Measurements from ENCODE around the gene TBC1D22A.

TBC1D22A gene

DNA sequence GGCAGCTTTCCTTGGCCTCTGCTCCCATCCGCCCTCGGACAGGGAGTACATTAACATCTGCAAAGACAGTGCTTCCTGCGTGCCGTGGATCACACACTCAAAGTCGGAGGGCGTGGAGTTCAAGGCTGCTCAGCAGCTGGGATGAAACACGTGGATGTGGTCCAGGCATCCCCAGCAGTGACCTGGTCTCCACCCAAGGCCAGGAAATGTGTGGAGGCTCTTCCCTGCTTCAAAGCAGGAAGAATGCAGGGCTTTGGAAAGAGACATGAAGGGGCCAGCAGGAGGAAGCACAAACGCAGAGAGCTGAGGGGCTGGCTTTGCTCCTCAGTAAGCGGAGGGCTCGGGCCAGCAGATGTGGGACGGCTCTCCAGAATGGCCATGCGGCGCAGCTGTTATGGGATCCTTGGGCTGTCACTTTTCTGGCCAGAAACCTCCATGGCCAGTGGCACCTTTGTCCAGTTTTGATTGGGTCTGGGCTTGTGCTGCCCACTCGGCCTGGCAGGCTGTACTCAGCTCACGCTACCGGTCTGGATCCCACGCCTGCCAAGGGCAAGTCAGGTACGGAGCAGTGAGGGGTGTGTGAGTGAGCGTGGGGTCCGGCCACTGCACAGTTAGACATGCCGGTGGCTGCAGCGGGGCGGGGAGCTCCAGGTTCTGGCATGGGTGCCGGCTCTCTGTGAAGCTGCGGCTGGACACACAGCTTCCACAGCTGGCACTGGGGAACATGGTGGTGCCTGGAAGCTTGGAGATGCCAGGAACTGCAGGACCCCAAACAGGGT is 438.0 kb downstream of the TBC1D22A start:
- no peak for TF ChIP-seq ZNF274 (IDR thresholded peaks at IDR 0.05; ENCODE audit: low read depth, low read length)
- no peak overlapping the region for H3K4me3 ChIP-seq (ENCODE audit: low read length)

DNA sequence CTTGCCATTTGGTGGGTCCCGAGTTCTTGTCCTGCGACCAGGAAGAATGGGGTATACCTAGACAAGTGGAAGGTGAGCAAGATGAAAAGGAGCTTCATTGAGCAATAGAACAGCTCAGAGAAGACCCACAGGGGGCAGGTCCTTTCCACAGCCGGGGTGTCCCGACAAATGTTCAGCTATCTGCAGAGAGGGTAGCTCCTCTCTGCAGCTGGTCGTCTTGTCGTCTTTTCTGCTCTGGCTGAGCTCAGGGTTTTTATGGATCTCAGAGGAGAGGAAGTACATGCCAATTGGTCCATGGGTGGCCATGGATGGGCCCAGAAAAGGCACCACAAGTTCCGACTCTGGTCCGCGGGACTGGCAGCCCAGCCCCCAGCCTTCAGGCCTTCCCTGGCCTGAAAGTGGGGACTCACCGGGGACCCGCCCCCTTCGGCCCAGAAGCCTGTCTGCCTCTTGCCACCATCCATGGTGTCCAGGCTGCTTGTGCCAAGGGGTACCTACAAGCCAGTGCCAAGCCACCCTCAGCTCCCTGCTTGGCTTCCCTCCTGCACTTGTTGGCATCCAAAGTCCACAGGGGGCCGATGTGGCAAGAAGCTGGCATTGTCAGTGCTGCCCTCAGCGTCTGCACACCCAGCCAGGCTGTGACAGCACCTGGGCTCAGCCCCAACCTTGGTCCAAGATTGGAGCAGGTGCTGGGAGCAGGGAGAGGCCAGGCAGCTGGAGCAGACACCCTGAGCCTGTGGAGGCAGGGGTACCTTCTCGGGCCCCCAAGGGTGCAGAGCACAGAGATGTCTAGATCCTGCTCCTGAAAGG is 438.9 kb downstream of the TBC1D22A start:
- TF ChIP-seq ZNF274 (IDR thresholded peaks at IDR 0.05; ENCODE audit: low read depth, low read length) = no peak
- no peak overlapping the region for H3K4me3 ChIP-seq (ENCODE audit: low read length)

DNA sequence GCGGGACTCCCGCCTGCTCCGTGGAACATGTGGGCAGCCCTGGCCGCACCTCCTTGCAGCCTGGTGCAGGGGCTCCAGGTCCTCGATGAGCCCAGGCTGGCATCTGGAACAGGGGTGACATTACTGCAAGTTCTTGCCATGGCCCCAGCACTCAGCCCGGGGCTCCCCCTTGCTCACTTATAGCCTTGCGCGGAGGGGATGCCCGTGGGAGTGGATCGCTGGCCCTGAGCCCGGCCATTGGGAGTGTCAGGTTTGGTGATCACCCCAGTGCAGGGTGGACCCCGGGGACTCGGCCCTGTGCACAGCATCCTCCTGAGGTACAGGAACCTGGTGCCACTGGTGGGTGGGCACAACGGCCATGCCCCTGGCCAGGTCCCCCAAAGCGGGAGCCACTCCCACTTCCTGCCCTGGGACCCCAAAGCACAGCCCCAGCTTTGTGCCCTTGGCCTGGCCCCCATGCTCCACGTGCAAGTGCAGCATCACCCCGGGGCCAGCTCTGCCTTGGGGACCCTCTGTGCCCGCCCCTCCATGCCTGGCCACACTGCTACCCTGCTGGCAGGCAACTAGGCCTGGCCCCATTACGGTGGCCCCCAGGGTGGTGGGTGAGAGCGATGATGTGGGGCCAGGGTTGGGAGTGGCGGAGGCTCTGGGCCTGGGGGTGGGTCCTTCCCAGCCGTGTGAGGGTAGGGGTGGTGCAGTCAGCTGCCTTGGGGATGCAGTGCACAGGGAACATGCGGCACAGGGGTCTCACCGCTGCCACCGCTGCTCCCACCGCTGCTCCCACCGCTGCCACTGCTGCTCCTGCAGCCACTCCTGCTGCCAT is 439.8 kb downstream of the TBC1D22A start:
- TF ChIP-seq ZNF274 (IDR thresholded peaks at IDR 0.05; ENCODE audit: low read depth, low read length) = no peak
- H3K4me3 ChIP-seq (ENCODE audit: low read length) = no peak overlapping the region

DNA sequence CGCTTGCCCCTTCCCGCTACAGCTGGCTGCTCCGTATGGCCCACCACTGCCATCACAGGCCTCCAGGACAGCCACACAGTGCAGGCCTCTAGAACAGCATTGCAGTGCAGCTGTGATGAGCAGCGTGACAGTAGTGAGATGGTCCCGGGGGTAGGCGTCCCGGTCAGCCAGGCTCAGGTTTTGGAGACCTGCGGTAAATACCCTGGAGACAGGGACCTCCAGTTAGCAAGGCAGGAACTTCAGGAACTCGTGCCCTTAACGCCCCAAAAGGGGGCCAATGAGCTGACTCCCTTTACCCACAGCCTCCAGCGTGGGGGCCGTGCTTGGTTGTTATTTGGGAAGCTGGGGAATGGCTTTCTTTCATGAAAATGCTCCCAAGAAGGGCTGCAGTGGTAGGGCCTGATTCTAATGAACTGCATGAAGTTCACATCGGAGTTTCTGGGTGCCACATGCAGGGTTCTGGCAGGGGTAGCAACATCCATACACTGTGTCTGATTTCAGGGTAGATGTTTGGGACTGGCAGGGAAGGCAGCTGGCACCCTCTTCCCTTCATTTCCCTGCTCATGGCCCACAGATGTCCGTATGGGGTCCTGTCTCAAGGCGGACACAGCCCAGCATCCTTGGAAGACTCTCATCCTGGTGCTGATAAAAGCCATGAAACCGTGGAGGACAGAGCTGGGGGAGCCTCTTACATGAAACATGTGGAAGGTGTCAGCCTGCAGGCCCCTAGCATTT is 440.5 kb downstream of the TBC1D22A start:
- no peak for TF ChIP-seq ZNF274 (IDR thresholded peaks at IDR 0.05; ENCODE audit: low read depth, low read length)

DNA sequence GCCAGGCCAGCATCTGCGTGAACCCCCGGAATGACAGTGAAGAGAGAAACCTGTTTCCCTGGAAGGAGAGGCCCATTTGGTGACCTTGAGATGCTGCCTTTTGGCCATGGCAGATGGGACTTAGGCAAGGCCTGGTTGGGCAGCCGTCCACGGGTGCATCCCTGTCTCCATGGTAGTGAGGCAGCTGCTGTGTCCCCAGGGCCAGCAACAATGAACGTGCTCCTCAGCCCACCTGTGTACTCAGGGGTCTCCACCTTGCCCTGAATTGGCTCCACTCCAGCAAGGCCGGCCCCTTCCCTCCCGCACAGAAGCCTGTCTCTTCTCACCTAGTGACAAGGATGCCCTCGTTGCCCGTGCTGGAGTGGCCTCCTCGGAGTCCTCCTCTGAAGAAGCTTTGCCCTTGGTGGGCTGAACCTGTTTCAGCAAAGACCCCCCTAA is 441.1 kb downstream of the TBC1D22A start:
- no peak overlapping the region for H3K4me3 ChIP-seq (ENCODE audit: low read length)
- TF ChIP-seq ZNF274 (IDR thresholded peaks at IDR 0.05; ENCODE audit: low read depth, low read length) = no peak

More for the DNA sequence above, 440.5 kb downstream of the TBC1D22A start:
- no peak overlapping the region for H3K4me3 ChIP-seq (ENCODE audit: low read length)

DNA sequence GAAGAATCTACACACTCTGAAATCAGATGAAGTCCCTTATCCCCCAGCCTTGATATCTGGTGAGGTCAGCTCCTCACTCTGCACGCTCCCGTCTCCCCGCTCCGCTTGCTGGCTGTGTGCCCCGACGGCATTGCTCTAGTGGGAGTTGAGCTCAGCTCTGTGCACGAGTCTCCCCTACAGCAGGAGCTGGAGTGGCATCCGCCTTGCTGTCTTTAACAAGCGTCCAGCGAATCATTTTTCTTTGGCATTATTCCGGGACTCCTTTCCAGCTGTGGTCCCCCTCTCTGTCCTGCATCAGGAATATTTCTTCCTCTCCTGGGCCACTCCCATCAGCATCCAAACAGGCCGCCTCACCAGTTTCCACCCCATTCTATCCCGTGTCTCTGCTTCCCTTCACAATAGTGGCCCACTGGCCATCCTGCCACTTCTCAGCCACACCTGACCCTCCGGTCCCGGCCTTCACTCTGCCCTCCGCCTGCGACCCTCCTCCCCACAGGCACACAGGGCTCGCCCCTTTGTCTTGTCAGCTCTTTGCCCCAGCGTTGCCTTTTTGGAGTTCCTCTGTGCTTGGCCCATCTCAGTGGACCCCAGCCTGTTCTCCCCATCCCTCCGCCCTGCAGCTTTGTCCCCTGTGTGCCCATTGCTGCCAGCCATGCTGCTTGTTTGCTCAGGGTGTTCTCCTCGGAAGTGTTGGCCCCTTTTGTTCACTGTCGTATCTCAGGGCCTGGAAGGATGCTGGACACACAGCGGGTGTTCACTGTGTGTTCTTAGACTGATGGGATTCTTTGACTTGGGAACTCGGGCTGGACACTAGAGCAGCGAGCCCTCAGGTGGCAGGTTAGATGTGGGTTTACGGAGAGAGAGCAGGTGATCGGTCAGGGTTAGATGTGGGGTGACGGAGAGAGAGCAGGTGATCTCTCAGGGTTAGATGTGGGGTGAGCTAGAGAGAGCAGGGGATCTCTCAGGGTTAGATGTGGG is 441.8 kb downstream of the TBC1D22A start:
- TF ChIP-seq ZNF274 (IDR thresholded peaks at IDR 0.05; ENCODE audit: low read depth, low read length) = no peak
- no peak overlapping the region for H3K4me3 ChIP-seq (ENCODE audit: low read length)

DNA sequence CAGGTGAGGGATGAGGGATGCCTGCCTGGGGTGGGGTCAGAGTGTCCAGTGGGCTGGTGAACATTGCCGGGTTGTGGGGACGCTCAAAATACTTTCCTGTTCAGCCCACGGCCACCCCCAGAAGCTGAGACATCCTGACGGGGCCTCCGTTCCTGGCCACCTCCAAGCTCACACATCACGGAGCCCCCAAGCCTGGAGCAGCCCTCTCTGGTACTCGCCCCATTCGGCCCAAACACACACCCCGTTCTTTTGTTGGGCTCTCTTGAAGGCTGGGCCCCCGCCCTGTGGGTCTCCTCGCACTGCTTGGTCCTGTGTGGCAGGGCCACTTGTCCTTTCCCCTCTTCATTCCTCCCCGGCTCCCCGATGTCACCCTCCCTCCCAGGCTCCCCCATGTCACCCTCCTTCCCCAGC is 442.6 kb downstream of the TBC1D22A start:
- no peak for TF ChIP-seq ZNF274 (IDR thresholded peaks at IDR 0.05; ENCODE audit: low read depth, low read length)
- no peak overlapping the region for H3K4me3 ChIP-seq (ENCODE audit: low read length)

DNA sequence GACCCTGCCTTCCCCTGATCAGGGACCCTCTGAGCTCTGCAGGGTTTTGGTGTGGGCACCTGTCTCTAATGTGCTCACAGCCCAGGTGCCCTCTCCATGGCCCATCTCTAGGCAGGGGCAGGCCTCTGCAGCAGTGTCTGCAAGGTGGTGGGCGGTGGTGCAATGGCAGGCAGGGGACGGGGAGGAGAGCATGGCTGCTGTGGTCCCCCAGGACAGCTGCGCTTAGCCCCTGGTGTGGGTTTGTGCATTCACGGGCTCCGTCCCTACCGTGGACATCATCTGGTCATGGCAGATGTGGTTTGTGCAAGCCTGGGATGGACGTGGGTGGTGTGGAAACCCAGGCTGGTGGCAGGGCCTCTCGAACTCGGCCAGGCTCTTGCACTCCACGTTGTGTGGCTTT is 443.1 kb downstream of the TBC1D22A start:
- TF ChIP-seq ZNF274 (IDR thresholded peaks at IDR 0.05; ENCODE audit: low read depth, low read length) = no peak
- H3K4me3 ChIP-seq (ENCODE audit: low read length) = no peak overlapping the region

DNA sequence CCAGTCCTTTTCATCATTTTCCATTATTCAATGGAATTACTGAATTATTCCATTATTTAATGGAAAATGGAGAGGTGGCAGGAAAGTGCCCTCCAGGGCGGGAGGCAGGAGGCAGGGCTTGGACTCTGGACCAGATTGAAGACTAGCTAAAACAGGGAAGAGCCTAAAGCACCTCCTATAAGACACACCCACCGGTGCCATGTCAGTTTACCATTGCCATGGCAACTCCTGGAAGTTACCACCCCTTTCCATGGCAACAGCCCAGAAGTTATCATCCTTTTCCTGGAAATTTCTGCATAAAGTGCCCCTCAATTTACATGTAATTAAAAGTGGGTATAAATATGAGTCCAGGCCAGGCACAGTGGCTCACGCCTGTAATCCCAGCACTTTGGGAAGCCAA is 443.7 kb downstream of the TBC1D22A start:
- TF ChIP-seq ZNF274 (IDR thresholded peaks at IDR 0.05; ENCODE audit: low read depth, low read length) = no peak
- H3K4me3 ChIP-seq (ENCODE audit: low read length) = no peak overlapping the region

DNA sequence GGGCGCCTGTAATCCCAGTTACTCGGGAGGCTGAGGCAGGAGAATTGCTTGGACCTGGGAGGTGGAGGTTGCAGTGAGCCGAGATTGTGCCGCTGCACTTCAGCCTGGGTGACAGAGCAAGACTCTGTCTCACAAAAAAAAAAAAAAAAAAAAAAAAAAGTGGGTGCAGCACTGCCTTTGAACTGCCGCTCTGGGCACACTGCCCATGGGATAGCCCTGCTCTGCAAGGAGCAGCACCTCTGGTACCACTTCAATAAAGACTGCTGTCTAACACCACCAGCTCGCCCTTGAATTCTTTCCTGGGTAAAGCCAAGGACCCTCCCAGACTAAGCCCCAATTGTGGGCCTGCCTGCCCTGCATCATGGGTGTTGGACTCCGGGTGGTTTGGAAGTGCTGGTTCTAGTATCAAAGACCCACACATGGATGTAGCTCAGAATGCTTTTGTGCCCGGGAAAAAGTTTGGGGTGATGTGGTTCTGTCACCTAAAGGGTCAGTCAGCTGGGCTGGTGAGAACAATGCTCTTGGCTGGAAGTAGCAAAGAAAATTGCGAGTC is 444.3 kb downstream of the TBC1D22A start:
- no peak overlapping the region for H3K4me3 ChIP-seq (ENCODE audit: low read length)
- TF ChIP-seq ZNF274 (IDR thresholded peaks at IDR 0.05; ENCODE audit: low read depth, low read length) = no peak

DNA sequence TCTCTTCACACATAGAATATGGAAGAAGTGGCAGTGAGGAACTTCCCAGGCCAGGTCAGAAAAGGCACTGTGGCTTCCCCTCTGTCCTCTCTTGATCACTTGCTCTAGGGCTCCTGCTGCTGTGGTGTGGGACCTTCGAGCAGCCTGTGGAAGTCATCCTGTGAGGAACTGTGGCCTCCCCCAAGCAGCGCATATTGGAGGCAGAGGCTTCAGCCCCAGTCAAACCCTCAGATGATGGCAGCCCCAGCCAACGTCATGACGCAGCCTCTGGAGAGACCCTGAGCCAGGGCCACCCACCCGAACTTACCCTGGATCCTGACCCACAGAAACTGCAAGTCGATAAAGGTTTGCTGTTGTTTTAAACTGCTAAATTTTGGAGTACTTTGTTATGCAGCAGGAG is 444.9 kb downstream of the TBC1D22A start:
- TF ChIP-seq ZNF274 (IDR thresholded peaks at IDR 0.05; ENCODE audit: low read depth, low read length) = no peak
- H3K4me3 ChIP-seq (ENCODE audit: low read length) = no peak overlapping the region

DNA sequence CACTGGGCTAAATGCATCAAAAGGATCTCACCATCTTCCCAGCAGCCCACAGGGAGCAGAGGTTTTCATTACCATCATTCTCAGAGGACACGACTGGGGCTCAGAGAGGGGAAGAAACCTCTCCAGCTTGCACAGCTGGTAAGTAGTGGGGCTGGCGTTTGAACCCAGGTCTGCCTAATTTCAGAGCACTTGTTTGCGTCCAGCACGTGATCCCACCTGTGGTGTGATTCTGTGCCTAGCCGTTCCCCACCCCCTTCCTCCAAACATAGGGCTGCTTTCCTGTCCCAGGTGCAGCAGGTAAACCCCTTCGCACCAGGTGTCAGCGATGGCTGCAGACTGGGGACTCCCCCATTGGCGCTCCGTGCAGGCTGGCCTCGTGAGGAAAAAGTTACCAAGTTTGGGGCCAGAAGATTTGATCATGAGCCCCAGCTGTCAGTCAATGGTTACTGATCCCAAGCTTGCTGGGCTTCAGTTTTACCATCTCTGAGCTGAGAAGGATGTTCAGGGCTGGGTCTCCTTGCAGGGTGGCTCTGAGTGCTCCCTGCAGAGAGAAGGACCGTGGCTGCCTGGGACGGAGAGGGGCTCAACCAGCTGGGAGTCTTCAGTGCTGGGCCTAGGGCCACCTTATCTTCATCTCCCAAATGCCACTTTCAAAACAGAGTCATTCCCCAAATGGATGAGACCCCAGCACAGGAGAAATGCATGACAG is 445.6 kb downstream of the TBC1D22A start:
- TF ChIP-seq ZNF274 (IDR thresholded peaks at IDR 0.05; ENCODE audit: low read depth, low read length) = no peak
- H3K4me3 ChIP-seq (ENCODE audit: low read length) = no peak overlapping the region
